ENCODE results near the gene GTPBP10. TPM values are rescaled to one million over a fixed set of nuclear protein-coding genes. Genes with fewer than 3 reads are reported as not detected.
A peak's percentile ranks its signal among the peaks of the same experiment; 100 is the strongest.

Gene GTPBP10
- total and polyA plus RNA-seq, 9 of the 15 experiments (the other 6 are each of a cell fraction or from before 2014, with no cell fraction given) = 34.6 to 89.8 (median 76.4) TPM

- TF ChIP-seq CREB3L1 (IDR thresholded peaks at IDR 0.05; ENCODE audit: borderline replicate concordance, low read depth) (peak; percentile 79), ETS2 (tag; IDR thresholded peaks at IDR 0.05; ENCODE audit: borderline replicate concordance, poor library complexity, severe bottlenecking) (no peak), HES1 (IDR thresholded peaks at IDR 0.05; ENCODE audit: low read depth) (0 out of 2 replicates have a peak, but pooled peaks have one; percentile 29), ZBTB2 (IDR thresholded peaks at IDR 0.05) (no peak), MAX (CRISPR knock-in tag; IDR thresholded peaks at IDR 0.05) (no peak), ATF6 (CRISPR knock-in tag; IDR thresholded peaks at IDR 0.05) (no peak; the same call in 1 of the 2 replicates), ILF3 (IDR thresholded peaks at IDR 0.05; ENCODE audit: borderline replicate concordance) (no peak), ZNF165 (CRISPR knock-in tag; IDR thresholded peaks at IDR 0.05; ENCODE audit: borderline replicate concordance) (no peak), ZNF146 (CRISPR knock-in tag; IDR thresholded peaks at IDR 0.05; ENCODE audit: unreplicated experiment) (no peak), ZNF174 (CRISPR knock-in tag; IDR thresholded peaks at IDR 0.05) (no peak), USF1 (CRISPR knock-in tag; IDR thresholded peaks at IDR 0.05) (no peak), ZNF398 (CRISPR knock-in tag; IDR thresholded peaks at IDR 0.05) (no peak), ETV1 (tag; conservative IDR thresholded peaks at IDR 0.05; ENCODE audit: low read depth) (no peak; the same call in 1 of the 2 replicates), DNMT1 (IDR thresholded peaks at IDR 0.05) (no peak), GTF2F1 (IDR thresholded peaks at IDR 0.05; ENCODE audit: low read depth, low read length) (no peak), RFX1 (IDR thresholded peaks at IDR 0.05) (no peak), PTRF (tag; IDR thresholded peaks at IDR 0.05) (no peak)
Measured at GRCh38 chr7:90403174-90404113, 56.9 kb downstream of the GTPBP10 start, which contains the start of gene CLDN12 (continued).
